WTC11 (cell line): ENCODE results near the gene DSC3. TPM values are rescaled to one million over a fixed set of nuclear protein-coding genes. Genes with fewer than 3 reads are reported as not detected.

Source experiments
- ATF1 ChIP-seq: sonication (generic); formaldehyde crosslinking; IDR thresholded peaks from 2 replicates; pipeline ENCODE4 v1.8.1; 2023; ENCODE audit warnings: mild to moderate bottlenecking, moderate library complexity, missing genetic modification reagents
- ATF3 ChIP-seq: sonication (generic); formaldehyde crosslinking; conservative IDR thresholded peaks from 2 replicates; pipeline ENCODE4 v1.8.1; 2022; ENCODE audit warnings: mild to moderate bottlenecking, missing genetic modification reagents
- CDX4 ChIP-seq: fragments of 250-450 bp; sonication (Bioruptor Pico); IDR thresholded peaks from 2 replicates; pipeline ENCODE4 v1.9.0; 2021; ENCODE audit warnings: moderate library complexity, mild to moderate bottlenecking, inconsistent platforms, borderline replicate concordance
- ELF4 ChIP-seq: sonication (generic); formaldehyde crosslinking; IDR thresholded peaks from 2 replicates; pipeline ENCODE4 v1.8.1; 2022; ENCODE audit warnings: low read depth, mild to moderate bottlenecking, moderate library complexity, missing genetic modification reagents
- EMX1 ChIP-seq: fragments of 250-450 bp; sonication (Bioruptor Pico); IDR thresholded peaks from 2 replicates; pipeline ENCODE4 v1.8.0; 2021; ENCODE audit warnings: mild to moderate bottlenecking
- FOXJ3 ChIP-seq: sonication (generic); formaldehyde crosslinking; IDR thresholded peaks from 2 replicates; pipeline ENCODE4 v1.9.0; 2021; ENCODE audit warnings: missing genetic modification reagents, mild to moderate bottlenecking, borderline replicate concordance
- HMGA2 ChIP-seq: fragments of 250-450 bp; sonication (Bioruptor Pico); IDR thresholded peaks from 2 replicates; pipeline ENCODE4 v1.4.0; 2021; ENCODE audit warnings: mild to moderate bottlenecking, moderate library complexity
- NFE2L1 ChIP-seq: sonication (generic); formaldehyde crosslinking; IDR thresholded peaks from 2 replicates; pipeline ENCODE4 v1.8.1; 2023; ENCODE audit warnings: missing genetic modification reagents
- NR2C2 ChIP-seq: sonication (generic); formaldehyde crosslinking; IDR thresholded peaks from 2 replicates; pipeline ENCODE4 v1.8.0; 2022; ENCODE audit warnings: mild to moderate bottlenecking, missing genetic modification reagents
- OVOL2 ChIP-seq: fragments of 250-450 bp; sonication (Bioruptor Pico); IDR thresholded peaks from 2 replicates; pipeline ENCODE4 v1.9.0; 2021; ENCODE audit warnings: mild to moderate bottlenecking, borderline replicate concordance
- PRRX2 ChIP-seq: fragments of 250-450 bp; sonication (Bioruptor Pico); IDR thresholded peaks from 2 replicates; pipeline ENCODE4 v1.8.0; 2021; ENCODE audit warnings: mild to moderate bottlenecking
- SOX15 ChIP-seq: fragments of 250-450 bp; sonication (Bioruptor Pico); IDR thresholded peaks from 2 replicates; pipeline ENCODE4 v1.9.0; 2021; ENCODE audit warnings: mild to moderate bottlenecking
- SP1 ChIP-seq: sonication (generic); formaldehyde crosslinking; conservative IDR thresholded peaks from 2 replicates; pipeline ENCODE4 v1.8.1; 2022; ENCODE audit warnings: missing genetic modification reagents
- TCF7 ChIP-seq: sonication (generic); formaldehyde crosslinking; IDR thresholded peaks from 2 replicates; pipeline ENCODE4 v1.8.0; 2022; ENCODE audit warnings: mild to moderate bottlenecking, low read depth, missing genetic modification reagents, moderate library complexity
- TP53 ChIP-seq: sonication (generic); formaldehyde crosslinking; IDR thresholded peaks from 2 replicates; pipeline ENCODE4 v1.8.1; 2023; ENCODE audit warnings: mild to moderate bottlenecking, missing genetic modification reagents
- ZNF121 ChIP-seq: sonication (generic); formaldehyde crosslinking; IDR thresholded peaks from 2 replicates; pipeline ENCODE4 v1.8.0; 2023; ENCODE audit warnings: missing genetic modification reagents
- ZNF232 ChIP-seq: sonication (generic); formaldehyde crosslinking; IDR thresholded peaks from 2 replicates; pipeline ENCODE4 v1.8.0; 2022; ENCODE audit warnings: mild to moderate bottlenecking, missing genetic modification reagents
- ZNF263 ChIP-seq: sonication (generic); formaldehyde crosslinking; IDR thresholded peaks from 2 replicates; pipeline ENCODE4 v1.8.1; 2022; ENCODE audit warnings: low read depth, mild to moderate bottlenecking, moderate library complexity, missing genetic modification reagents
- ZNF317 ChIP-seq: sonication (generic); formaldehyde crosslinking; IDR thresholded peaks from 2 replicates; pipeline ENCODE4 v1.8.1; 2023; ENCODE audit warnings: low read depth, mild to moderate bottlenecking, moderate library complexity, missing genetic modification reagents, borderline replicate concordance
- ZNF416 ChIP-seq: fragments of 250-450 bp; sonication (Bioruptor Pico); IDR thresholded peaks from 2 replicates; pipeline ENCODE4 v1.9.0; 2021; ENCODE audit warnings: mild to moderate bottlenecking, inconsistent platforms
- ZNF425 ChIP-seq: fragments of 250-450 bp; sonication (Bioruptor Pico); conservative IDR thresholded peaks from 2 replicates; pipeline ENCODE4 v1.9.0; 2021; ENCODE audit warnings: mild to moderate bottlenecking
- ZNF671 ChIP-seq: fragments of 250-450 bp; sonication (Bioruptor Pico); IDR thresholded peaks from 2 replicates; pipeline ENCODE4 v1.8.0; 2021; ENCODE audit warnings: mild to moderate bottlenecking
- total RNA-seq: library from RNA; stranded (reverse); gene quantifications from 3 replicates; pipeline ENCODE4 v1.2.3, GENCODE V29; 2021
- TF ChIP-seq, protein P1 (sequence below): sonication (generic); formaldehyde crosslinking; IDR thresholded peaks from 2 replicates; pipeline ENCODE4 v1.8.1; 2023; ENCODE audit warnings: mild to moderate bottlenecking, missing genetic modification reagents, borderline replicate concordance
- TF ChIP-seq, protein P2 (sequence below): sonication (generic); formaldehyde crosslinking; IDR thresholded peaks from 2 replicates; pipeline ENCODE4 v1.8.0; 2023; ENCODE audit warnings: missing genetic modification reagents
- TF ChIP-seq, protein P3 (sequence below): sonication (generic); formaldehyde crosslinking; IDR thresholded peaks from 2 replicates; pipeline ENCODE4 v1.8.1; 2022; ENCODE audit warnings: mild to moderate bottlenecking, moderate library complexity, missing genetic modification reagents
- TF ChIP-seq, protein P4 (sequence below): sonication (generic); formaldehyde crosslinking; IDR thresholded peaks from 2 replicates; pipeline ENCODE4 v1.8.1; 2022; ENCODE audit warnings: low read depth, mild to moderate bottlenecking, moderate library complexity, missing genetic modification reagents, borderline replicate concordance
- TF ChIP-seq, protein P5 (sequence below): fragments of 250-450 bp; sonication (Bioruptor Pico); IDR thresholded peaks from 2 replicates; pipeline ENCODE4 v1.9.0; 2021; ENCODE audit warnings: mild to moderate bottlenecking

DSC3 gene
- total RNA-seq, 1 experiment from 2014 or later, result 2.6 TPM

DNA sequence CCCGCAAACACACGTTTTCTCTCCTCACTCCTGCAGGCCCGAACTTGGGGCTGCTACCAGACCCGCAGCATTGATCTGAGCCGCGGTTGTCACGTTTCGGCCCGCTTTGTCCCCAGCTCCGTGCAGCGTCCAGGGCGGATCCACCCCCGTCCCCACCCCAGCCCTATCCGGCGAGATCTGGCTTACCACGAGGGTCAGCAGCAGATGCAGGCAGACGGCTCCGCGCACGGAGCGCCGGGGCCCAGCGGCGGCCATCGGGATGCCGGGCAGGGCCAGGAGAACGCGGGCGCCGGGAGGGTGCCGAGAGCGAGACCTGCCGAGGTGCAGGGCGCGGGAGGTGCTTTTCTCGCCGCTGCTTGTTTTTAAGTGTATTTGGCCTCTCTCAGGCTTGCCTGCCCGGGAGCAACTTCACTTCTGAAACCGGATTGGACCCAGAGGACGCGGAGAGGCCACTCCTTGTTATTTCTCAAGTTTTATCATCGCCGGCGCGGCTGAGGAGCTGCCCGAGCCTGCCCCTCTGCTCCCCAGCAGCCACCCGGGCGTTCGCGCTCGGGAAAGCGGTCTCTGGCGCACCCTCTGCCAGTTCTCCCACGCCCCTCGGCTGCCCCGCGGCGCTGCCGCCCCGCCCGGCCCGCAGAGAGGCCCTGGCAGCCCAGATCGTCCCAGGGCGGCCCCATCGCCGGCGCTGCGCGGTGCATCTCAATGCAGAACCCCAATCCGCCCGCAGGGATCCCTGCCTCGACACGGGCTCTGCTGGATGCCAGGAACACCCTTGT lies at the start of gene DSC3 (continued):
- TF ChIP-seq ZNF232 (CRISPR knock-in tag) (no peak), NR2C2 (CRISPR knock-in tag) (no peak), SP1 (CRISPR knock-in tag) (no peak), ZNF317 (no peak), ATF1 (no peak), NFE2L1 (no peak), CDX4 (CRISPR knock-in tag) (no peak), TP53 (peak; percentile 48; the same call in 1 of the 2 replicates), ZNF425 (CRISPR knock-in tag) (no peak), ZNF121 (CRISPR knock-in tag) (no peak), ZNF263 (CRISPR knock-in tag) (no peak), FOXJ3 (CRISPR knock-in tag) (no peak), ZNF671 (CRISPR knock-in tag) (no peak), ATF3 (CRISPR knock-in tag) (no peak), PRRX2 (CRISPR knock-in tag) (no peak), OVOL2 (no peak), ZNF416 (CRISPR knock-in tag) (no peak), ELF4 (CRISPR knock-in tag) (no peak), SOX15 (CRISPR knock-in tag) (no peak), TCF7 (CRISPR knock-in tag) (no peak; the same call in 1 of the 2 replicates), EMX1 (no peak), HMGA2 (no peak)
- TF ChIP-seq, protein P1, sequence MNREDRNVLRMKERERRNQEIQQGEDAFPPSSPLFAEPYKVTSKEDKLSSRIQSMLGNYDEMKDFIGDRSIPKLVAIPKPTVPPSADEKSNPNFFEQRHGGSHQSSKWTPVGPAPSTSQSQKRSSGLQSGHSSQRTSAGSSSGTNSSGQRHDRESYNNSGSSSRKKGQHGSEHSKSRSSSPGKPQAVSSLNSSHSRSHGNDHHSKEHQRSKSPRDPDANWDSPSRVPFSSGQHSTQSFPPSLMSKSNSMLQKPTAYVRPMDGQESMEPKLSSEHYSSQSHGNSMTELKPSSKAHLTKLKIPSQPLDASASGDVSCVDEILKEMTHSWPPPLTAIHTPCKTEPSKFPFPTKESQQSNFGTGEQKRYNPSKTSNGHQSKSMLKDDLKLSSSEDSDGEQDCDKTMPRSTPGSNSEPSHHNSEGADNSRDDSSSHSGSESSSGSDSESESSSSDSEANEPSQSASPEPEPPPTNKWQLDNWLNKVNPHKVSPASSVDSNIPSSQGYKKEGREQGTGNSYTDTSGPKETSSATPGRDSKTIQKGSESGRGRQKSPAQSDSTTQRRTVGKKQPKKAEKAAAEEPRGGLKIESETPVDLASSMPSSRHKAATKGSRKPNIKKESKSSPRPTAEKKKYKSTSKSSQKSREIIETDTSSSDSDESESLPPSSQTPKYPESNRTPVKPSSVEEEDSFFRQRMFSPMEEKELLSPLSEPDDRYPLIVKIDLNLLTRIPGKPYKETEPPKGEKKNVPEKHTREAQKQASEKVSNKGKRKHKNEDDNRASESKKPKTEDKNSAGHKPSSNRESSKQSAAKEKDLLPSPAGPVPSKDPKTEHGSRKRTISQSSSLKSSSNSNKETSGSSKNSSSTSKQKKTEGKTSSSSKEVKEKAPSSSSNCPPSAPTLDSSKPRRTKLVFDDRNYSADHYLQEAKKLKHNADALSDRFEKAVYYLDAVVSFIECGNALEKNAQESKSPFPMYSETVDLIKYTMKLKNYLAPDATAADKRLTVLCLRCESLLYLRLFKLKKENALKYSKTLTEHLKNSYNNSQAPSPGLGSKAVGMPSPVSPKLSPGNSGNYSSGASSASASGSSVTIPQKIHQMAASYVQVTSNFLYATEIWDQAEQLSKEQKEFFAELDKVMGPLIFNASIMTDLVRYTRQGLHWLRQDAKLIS (CRISPR knock-in tag), result 0 out of 2 replicates have a peak, but pooled peaks have one; percentile 42
- TF ChIP-seq, protein P2, sequence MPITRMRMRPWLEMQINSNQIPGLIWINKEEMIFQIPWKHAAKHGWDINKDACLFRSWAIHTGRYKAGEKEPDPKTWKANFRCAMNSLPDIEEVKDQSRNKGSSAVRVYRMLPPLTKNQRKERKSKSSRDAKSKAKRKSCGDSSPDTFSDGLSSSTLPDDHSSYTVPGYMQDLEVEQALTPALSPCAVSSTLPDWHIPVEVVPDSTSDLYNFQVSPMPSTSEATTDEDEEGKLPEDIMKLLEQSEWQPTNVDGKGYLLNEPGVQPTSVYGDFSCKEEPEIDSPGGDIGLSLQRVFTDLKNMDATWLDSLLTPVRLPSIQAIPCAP (CRISPR knock-in tag), result no peak
- TF ChIP-seq, protein P3, sequence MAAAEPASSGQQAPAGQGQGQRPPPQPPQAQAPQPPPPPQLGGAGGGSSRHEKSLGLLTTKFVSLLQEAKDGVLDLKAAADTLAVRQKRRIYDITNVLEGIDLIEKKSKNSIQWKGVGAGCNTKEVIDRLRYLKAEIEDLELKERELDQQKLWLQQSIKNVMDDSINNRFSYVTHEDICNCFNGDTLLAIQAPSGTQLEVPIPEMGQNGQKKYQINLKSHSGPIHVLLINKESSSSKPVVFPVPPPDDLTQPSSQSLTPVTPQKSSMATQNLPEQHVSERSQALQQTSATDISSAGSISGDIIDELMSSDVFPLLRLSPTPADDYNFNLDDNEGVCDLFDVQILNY, result no peak
- TF ChIP-seq, protein P4, sequence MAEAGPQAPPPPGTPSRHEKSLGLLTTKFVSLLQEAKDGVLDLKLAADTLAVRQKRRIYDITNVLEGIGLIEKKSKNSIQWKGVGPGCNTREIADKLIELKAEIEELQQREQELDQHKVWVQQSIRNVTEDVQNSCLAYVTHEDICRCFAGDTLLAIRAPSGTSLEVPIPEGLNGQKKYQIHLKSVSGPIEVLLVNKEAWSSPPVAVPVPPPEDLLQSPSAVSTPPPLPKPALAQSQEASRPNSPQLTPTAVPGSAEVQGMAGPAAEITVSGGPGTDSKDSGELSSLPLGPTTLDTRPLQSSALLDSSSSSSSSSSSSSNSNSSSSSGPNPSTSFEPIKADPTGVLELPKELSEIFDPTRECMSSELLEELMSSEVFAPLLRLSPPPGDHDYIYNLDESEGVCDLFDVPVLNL, result no peak
- TF ChIP-seq, protein P5, sequence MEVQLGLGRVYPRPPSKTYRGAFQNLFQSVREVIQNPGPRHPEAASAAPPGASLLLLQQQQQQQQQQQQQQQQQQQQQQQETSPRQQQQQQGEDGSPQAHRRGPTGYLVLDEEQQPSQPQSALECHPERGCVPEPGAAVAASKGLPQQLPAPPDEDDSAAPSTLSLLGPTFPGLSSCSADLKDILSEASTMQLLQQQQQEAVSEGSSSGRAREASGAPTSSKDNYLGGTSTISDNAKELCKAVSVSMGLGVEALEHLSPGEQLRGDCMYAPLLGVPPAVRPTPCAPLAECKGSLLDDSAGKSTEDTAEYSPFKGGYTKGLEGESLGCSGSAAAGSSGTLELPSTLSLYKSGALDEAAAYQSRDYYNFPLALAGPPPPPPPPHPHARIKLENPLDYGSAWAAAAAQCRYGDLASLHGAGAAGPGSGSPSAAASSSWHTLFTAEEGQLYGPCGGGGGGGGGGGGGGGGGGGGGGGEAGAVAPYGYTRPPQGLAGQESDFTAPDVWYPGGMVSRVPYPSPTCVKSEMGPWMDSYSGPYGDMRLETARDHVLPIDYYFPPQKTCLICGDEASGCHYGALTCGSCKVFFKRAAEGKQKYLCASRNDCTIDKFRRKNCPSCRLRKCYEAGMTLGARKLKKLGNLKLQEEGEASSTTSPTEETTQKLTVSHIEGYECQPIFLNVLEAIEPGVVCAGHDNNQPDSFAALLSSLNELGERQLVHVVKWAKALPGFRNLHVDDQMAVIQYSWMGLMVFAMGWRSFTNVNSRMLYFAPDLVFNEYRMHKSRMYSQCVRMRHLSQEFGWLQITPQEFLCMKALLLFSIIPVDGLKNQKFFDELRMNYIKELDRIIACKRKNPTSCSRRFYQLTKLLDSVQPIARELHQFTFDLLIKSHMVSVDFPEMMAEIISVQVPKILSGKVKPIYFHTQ, result no peak
